RKO (cell line): ENCODE results near the gene C10orf90.

ENCODE experiments used
- DNase-seq: peaks from one replicate; pipeline ENCODE4 v3.0.0-alpha.2; 2016; ENCODE audit warnings: low spot score

C10orf90 gene

DNA sequence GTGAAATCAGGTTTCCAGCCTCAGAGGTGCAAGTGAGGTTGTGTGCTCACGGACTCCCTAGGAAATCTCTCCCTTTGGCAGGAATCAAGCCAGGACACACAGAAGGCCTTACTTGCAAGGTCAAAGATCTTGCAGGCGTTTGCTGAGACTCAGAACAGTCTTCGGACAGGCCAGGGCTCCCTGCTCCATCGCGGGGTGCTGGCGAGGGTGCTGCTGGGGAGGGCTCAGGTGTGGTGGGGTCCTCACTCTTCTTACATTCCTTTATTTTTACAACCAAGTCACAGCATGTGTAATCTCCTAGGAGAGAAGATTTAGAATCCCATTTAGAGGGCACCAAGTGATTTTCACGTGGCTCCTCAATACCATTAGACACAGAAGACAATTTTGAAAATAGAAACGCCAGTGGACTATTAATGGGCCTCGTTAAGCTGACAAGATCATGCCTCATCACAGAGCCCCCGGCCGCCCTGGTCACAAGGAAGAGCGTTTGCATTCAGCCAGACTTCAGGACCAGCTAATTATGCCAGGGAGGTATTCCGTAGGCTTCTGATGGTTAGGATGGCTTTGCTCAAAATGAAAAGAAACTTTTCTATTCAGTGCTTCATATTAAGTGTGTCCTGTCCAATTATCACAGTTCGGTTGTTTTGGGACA is 209.1 kb downstream of the C10orf90 start:
- DNase-seq, result no peak

DNA sequence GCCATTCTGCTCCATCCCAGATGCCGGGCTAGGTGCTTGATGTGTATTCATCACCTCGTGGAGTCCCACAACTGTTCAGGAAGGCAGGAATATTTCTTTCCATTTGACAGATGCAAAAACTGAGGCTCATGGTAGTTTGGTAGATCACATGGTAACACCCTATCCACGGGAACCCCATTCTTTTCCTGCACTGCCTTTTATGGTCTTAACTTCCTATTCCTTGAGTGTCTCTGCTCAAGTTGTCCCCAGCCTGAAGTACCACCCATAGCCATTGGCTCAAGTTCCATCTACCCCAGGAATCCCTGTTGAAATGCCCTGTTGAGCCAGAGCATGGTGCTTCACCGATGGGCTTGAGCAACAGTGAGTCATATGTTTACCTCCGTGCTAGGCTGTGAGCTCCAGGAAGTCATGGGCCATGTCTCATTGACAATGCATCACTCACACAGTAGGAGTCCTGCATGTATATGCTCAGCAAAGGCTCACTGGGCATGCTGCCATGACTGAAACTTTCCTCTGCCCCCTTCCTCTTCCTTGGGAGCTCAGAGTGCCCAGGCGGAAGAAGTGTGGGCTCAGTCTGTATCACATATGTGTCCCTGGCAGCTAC is 210.5 kb downstream of the C10orf90 start:
- peak; percentile 88 for DNase-seq

GRCh38 chr10:126459032-126459831 is 211.3 kb downstream of the C10orf90 start:
- DNase-seq, result no peak

GRCh38 chr10:126458466-126458865 is 212.0 kb downstream of the C10orf90 start:
- no peak for DNase-seq

- no peak for DNase-seq
Observed at GRCh38 chr10:126456632-126457031, 213.9 kb downstream of the C10orf90 start.

GRCh38 chr10:126455766-126456405 is 214.6 kb downstream of the C10orf90 start:
- DNase-seq, result no peak

- no peak for DNase-seq
Observed at GRCh38 chr10:126455036-126455765, 215.3 kb downstream of the C10orf90 start.

DNA sequence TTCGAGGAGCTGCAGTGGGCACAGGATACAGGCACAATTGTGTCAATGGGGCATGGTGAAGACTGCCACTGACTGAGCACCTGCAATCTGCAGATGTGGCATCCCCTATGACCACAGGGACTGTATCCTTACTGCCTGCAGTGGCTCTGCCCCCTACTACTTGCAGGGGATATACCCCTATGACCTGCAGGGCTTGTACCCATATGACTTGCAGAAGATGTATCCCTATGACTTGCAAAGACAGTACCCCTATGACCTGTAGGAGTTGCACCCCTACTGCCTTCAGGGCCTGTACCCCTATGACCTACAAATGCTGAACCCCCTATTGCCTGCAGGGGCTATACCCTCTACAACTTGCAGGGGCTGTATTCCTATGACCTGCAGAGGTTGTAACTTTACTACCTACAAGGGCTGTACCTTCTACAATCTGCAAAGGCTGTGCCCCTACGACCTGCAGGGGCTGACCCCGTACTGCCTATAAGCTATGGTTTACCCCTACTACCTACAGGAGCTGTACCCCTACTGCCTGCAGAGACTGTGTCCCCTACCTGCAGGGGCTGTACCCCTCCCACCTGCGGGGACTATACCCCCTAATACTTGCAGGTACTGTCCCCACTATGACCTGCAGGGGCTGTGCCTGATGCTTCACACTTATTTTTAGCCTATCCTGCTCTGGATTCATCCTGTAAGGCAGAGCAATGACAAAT is 216.3 kb downstream of the C10orf90 start:
- no peak for DNase-seq

DNA sequence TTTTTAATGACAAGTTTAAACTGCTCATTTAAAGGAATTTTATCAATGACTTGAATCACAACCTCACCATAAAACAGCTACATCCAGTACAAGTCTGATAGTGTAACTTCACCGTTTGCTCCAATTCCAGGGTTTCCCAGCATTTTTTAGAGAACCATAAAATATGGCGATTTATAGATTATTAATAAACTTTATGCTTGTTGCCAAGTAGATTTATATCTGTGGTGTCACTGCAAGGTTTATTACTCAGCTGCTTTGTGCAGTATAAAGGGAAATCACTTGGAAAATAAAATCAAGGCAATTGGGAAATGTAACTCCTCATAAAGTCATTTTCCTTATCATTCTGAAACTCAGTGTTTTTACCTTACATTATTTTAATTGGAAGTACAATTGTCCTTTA is 218.2 kb downstream of the C10orf90 start:
- no peak for DNase-seq

GRCh38 chr10:126448091-126448490 is 222.4 kb downstream of the C10orf90 start:
- no peak for DNase-seq

- DNase-seq, result no peak
Observed at GRCh38 chr10:126439942-126440341, 230.6 kb downstream of the C10orf90 start.

- no peak for DNase-seq
Observed at GRCh38 chr10:126438407-126438783, 232.1 kb downstream of the C10orf90 start.

- DNase-seq, result no peak
Observed at GRCh38 chr10:126437635-126438406, 232.7 kb downstream of the C10orf90 start.

DNA sequence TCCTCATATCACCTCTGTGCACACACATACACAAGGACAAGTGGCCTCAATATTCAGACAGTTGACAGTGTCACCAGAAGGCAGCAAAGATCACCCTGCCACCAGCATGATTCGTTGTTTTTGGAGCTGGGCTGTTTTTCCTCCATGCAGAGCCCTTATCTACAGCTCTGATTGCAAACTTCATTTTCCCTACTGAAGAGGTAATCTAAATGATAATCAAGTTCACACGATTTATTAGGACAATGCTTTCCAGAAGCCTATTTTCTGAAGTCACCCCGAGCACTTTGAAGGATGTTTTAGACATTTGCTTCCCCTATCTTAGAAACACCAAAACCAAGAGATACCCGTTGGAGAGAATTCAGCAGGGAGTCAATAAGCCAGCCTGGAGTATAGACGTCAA is 236.3 kb downstream of the C10orf90 start:
- no peak for DNase-seq

- no peak for DNase-seq
Observed at GRCh38 chr10:126433351-126433750, 237.1 kb downstream of the C10orf90 start.

GRCh38 chr10:126432507-126432906 is 238.0 kb downstream of the C10orf90 start:
- DNase-seq, result no peak

DNA sequence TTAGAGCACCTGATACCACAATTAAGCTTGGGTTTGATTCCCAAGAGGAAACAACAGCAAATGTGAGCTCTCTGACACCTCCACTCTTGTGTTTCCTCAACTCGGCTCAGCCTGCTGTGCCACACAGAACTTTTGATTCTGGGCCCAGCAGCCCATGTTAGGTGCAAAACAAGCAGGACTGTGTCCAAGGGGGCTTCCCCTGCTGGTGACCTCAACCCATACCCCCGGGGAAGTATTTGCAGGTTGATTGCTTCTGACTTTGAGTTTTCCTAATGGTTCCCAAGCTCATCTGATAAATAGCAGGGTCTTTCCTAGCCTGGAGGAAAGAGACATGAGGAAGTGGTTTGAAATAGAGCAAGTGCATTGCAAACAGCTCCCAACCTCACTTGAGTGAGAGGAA is 238.7 kb downstream of the C10orf90 start:
- no peak for DNase-seq

DNA sequence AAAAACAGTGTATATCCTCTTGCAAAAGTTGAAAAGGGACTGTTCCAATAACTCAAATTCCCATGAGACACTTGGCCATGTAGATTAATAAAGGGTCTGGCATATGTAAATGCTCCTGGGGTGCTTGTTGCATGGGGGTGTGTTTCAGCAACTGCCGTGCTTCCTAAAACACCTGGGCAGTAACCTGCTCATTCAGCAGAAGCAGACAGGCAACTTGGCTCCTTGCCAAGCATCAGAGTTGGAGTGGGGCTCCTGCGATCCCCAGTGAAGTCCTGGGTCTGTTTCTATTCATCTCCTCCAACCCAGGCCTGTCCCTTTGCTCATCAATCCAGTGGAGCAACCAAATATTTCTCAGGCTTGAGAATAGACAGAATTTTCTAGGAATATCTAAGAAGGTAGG is 240.0 kb downstream of the C10orf90 start:
- no peak for DNase-seq

- DNase-seq, result no peak
Observed at GRCh38 chr10:126429275-126429674, 241.2 kb downstream of the C10orf90 start.

- no peak for DNase-seq
Observed at GRCh38 chr10:126425489-126426065, 244.9 kb downstream of the C10orf90 start.
